ENCODE data around the gene RALGAPA1. TPM values are rescaled to one million over a fixed set of nuclear protein-coding genes. Genes with fewer than 3 reads are reported as not detected.
A peak's percentile ranks its signal among the peaks of the same experiment; 100 is the strongest.
"Not testable (repeated sequence)": the region's sequence is repeated elsewhere in the genome, so short reads cannot be mapped to it uniquely, and the experiment has no call there.

Gene RALGAPA1
- total RNA-seq, 4 donors from 2014 or later = 81.9 to 113 (median 99.6) TPM

DNA sequence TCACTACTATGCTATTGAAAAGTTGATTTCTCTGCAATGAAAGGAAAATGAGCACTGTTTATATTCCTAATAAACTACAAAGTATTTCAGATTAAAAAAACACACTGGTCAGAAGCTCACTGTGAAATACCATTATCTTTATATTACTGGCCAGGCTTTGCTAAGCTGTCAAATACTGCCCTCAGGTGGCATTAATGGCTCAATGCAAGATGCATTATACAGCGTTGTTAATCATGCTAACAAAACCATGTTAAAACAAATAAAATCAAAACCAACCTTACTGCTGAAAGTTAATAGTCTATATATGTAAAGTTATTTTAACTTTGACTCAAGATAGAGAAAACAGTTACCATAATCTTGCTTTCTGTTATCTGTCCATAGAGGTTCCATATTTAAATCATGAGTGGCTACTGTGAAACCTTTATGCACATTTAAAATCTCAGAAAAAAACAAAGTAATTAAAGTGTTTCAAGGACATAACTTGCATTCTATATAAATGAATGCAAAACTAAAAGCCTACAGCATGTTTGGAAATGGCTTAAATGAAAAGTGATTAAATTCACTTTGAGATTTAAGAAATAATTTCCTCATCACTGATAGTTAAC, 121.7 kb downstream of the RALGAPA1 start:
- peaks cover 0 to 50% (median 0%) of the 10 kb centered on the region in 3 donors for H3K36me3 ChIP-seq
- DNase-seq (ENCODE audit: low spot score in 2 of 2) = no peak
- no peaks in the 10 kb centered on the region for H3K4me1 ChIP-seq
- no peak for TF ChIP-seq POLR2A (IDR thresholded peaks at IDR 0.05)
- TF ChIP-seq, protein P1, sequence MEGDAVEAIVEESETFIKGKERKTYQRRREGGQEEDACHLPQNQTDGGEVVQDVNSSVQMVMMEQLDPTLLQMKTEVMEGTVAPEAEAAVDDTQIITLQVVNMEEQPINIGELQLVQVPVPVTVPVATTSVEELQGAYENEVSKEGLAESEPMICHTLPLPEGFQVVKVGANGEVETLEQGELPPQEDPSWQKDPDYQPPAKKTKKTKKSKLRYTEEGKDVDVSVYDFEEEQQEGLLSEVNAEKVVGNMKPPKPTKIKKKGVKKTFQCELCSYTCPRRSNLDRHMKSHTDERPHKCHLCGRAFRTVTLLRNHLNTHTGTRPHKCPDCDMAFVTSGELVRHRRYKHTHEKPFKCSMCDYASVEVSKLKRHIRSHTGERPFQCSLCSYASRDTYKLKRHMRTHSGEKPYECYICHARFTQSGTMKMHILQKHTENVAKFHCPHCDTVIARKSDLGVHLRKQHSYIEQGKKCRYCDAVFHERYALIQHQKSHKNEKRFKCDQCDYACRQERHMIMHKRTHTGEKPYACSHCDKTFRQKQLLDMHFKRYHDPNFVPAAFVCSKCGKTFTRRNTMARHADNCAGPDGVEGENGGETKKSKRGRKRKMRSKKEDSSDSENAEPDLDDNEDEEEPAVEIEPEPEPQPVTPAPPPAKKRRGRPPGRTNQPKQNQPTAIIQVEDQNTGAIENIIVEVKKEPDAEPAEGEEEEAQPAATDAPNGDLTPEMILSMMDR (IDR thresholded peaks at IDR 0.05) = peak; percentile 33 to 64 (median 49)
- no peaks in the 10 kb centered on the region for H3K27me3 ChIP-seq
- H3K4me3 ChIP-seq = no peak overlapping the region
- no peaks in the 10 kb centered on the region for H3K9me3 ChIP-seq
- WGBS, 2 donors = 5 to 6% methylated on average over 1 of the region's 1 CpG
- no peak overlapping the region for H3K27ac ChIP-seq

DNA sequence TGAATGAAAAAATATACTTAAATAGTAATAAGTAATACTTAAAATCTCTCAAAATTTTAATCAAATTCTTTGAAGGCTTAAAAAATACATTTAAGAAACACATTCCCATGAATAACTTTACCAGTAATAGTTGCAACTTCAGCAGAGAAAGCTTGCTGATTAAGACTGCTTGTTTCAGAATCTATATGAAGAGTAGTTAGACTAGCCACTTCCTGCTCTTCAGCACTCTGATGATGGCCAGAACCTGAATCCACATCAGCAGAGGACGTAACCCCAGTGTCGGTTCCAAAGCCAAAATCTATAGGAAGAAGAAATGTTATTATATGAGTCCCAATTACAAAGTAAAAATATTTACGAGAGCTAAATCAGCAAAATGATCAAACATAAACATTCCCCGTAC, 125.4 kb downstream of the RALGAPA1 start:
- 88 to 91% methylated on average over 4 of the region's 4 CpGs for WGBS, 2 donors
- not testable (repeated sequence) for H3K4me3 ChIP-seq; H3K27me3 ChIP-seq; DNase-seq (ENCODE audit: low spot score in 2 of 2); H3K9me3 ChIP-seq; H3K4me1 ChIP-seq; H3K27ac ChIP-seq
- peaks cover 0 to 62% (median 0%) of the 10 kb centered on the region in 3 donors for H3K36me3 ChIP-seq

DNA sequence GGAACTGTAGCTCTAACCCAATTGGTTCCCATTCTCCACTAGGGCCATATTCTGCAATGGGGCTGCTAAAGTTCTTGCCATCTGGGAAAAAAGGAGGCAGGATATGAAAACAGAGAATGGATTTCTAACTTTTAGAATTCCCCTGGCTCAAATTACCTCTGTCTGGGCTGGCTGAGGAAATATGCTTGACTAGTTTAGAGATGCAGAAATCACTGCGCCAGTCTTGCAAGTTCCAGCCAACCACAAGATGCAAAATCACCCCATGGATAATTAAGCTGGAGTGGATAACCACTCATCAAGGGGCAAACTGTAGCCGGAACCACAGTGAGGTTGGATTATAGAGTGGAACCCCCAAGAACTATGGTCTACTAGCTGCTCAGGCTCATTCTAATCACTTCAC, 126.3 kb downstream of the RALGAPA1 start:
- Histone ChIP-seq H3K27me3 (no peaks in the 10 kb centered on the region), H3K4me1 (no peaks in the 10 kb centered on the region), H3K4me3 (no peak overlapping the region), H3K36me3 (peaks cover 0 to 64% (median 0%) of the 10 kb centered on the region in 3 donors), H3K27ac (no peak overlapping the region), H3K9me3 (no peaks in the 10 kb centered on the region)
- WGBS, 2 donors = 97 to 100% methylated on average over 2 of the region's 2 CpGs
- no peak for DNase-seq (ENCODE audit: low spot score in 2 of 2)
- TF ChIP-seq POLR2A (IDR thresholded peaks at IDR 0.05) = no peak
- TF ChIP-seq, protein P1 (IDR thresholded peaks at IDR 0.05) = no peak
- TF ChIP-seq EP300 (IDR thresholded peaks at IDR 0.05) = no peak

DNA sequence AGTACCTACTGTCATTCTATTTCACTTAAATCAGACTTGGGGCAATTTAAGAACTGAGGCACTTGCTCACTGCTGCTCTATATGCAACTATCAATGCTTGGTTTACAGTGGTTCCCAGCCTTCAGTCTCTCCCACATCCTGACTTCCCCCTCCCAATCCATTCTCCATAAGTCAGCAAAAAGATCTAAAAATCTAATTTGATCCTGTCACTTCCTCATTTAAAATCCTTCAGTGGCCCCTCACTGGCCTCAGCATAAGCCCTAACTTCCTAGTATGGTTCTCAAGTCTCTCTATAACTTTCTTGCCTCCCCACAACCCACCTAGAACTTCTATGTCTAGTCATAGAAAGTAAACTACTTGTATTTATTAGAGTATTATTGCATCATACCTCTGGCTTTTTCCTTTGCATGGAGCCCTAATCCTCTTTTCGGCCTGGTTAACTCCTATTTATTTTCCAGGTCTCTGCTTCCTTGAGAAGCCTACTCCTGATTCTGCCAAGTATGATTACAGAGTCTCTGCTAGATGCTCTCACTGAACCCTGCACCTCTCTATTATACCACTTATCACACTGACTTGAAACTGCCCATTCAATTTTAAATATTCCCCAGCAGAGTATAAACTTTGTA, 130.6 kb downstream of the RALGAPA1 start:
- TF ChIP-seq, protein P1 (IDR thresholded peaks at IDR 0.05) = no peak
- TF ChIP-seq EP300 (IDR thresholded peaks at IDR 0.05) (no peak), POLR2A (IDR thresholded peaks at IDR 0.05) (no peak)
- Histone ChIP-seq H3K27ac (no peak overlapping the region), H3K4me1 (no peaks in the 10 kb centered on the region), H3K36me3 (peaks cover 0 to 81% (median 4%) of the 10 kb centered on the region in 3 donors), H3K4me3 (no peak overlapping the region), H3K9me3 (no peaks in the 10 kb centered on the region), H3K27me3 (no peaks in the 10 kb centered on the region)
- 95 to 97% methylated on average over 1 of the region's 1 CpG for WGBS, 2 donors
- DNase-seq (ENCODE audit: low spot score in 2 of 2) = no peak

DNA sequence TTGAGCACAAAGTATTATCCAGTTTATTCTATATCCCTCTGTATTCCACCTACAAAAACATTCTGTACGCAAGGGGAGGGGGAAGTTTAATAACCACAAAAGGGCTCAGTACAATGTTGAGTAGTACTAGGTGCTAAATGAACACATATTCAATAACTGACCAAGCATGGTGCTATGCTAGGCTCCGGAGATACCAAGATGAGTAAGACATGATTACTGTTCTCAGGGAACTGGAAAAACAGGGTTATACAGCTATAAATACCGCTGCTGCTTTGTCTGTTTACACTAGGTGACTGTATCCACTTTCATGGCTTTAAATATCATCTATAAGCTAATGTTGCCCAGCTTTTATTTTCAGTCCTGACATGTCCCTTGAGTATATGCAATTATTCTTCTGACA, 139.3 kb downstream of the RALGAPA1 start:
- 87 to 94% methylated on average over 3 of the region's 3 CpGs for WGBS, 2 donors
- Histone ChIP-seq H3K36me3 (peaks cover 0 to 80% (median 5%) of the 10 kb centered on the region in 3 donors), H3K27ac (no peak overlapping the region), H3K27me3 (no peaks in the 10 kb centered on the region), H3K4me3 (no peak overlapping the region), H3K9me3 (no peaks in the 10 kb centered on the region), H3K4me1 (no peaks in the 10 kb centered on the region)
- TF ChIP-seq, protein P1 (IDR thresholded peaks at IDR 0.05) = no peak
- TF ChIP-seq EP300 (IDR thresholded peaks at IDR 0.05) (no peak), POLR2A (IDR thresholded peaks at IDR 0.05) (no peak)
- no peak for DNase-seq (ENCODE audit: low spot score in 2 of 2)
